CD14-positive monocyte (primary cell): ENCODE measurements around the gene GALNT10. TPM values are rescaled to one million over a fixed set of nuclear protein-coding genes. Genes with fewer than 3 reads are reported as not detected.

ENCODE experiments used
- DNase-seq, 3 donors: peaks; one replicate each; pipeline ENCODE4 v3.0.0-alpha.2; 2011 to 2022
- H2AFZ ChIP-seq: 2 replicates; pipeline ENCODE4 v1.6.0; 2012; ENCODE audit warnings: mild to moderate bottlenecking, low read depth, low read length, inconsistent platforms; ENCODE audit not compliant: insufficient read depth, poor library complexity, severe bottlenecking
- H3K27ac ChIP-seq, 2 donors: 1 replicate in 1 of 2; 2 replicates in 1 of 2; pipeline ENCODE4 v1.5.1; 2012 to 2013; ENCODE audit warnings: low read length in 2 of 2, control low read depth in 1 of 2, inconsistent platforms in 1 of 2, low read depth in 1 of 2, mild to moderate bottlenecking in 1 of 2
- H3K27me3 ChIP-seq, 2 donors: one replicate each; pipeline versions ENCODE4 v1.6.0 to v1.6.1; 2011 to 2013; ENCODE audit warnings: low read length in 2 of 2; ENCODE audit not compliant: control insufficient read depth in 2 of 2, insufficient read depth in 2 of 2
- H3K36me3 ChIP-seq, 2 donors: replicated peaks in 1 of 2; 1 replicate in 1 of 2; 2 replicates in 1 of 2; pipeline versions ENCODE4 v1.5.1 to v1.6.1; 2012 to 2013; ENCODE audit warnings: low read length in 2 of 2, control low read depth in 1 of 2, inconsistent platforms in 1 of 2, mild to moderate bottlenecking in 1 of 2; ENCODE audit not compliant: insufficient read depth in 2 of 2, control insufficient read depth in 1 of 2
- H3K4me1 ChIP-seq, 2 donors: 1 replicate in 1 of 2; 2 replicates in 1 of 2; pipeline versions ENCODE4 v1.5.1 to v1.6.1; 2012 to 2013; ENCODE audit warnings: low read length in 2 of 2, control low read depth in 1 of 2, inconsistent platforms in 1 of 2, mild to moderate bottlenecking in 1 of 2, moderate library complexity in 1 of 2; ENCODE audit not compliant: insufficient read depth in 2 of 2, control insufficient read depth in 1 of 2
- H3K4me2 ChIP-seq: replicated peaks from 2 replicates; pipeline ENCODE3; 2012; ENCODE audit warnings: low read length, moderate library complexity, mild to moderate bottlenecking; ENCODE audit not compliant: poor library complexity, severe bottlenecking; ENCODE audit errors: extremely low read depth
- H3K4me3 ChIP-seq, 3 experiments: fragments of 200-600 bp in 1 of 3; sonication (generic) in 1 of 3; replicated peaks in 1 of 3; 1 replicate in 2 of 3; 2 replicates in 1 of 3; pipeline ENCODE4 v1.5.1; 2011 to 2013; ENCODE audit warnings: low read length in 3 of 3, mild to moderate bottlenecking in 3 of 3, control low read depth in 2 of 3, low read depth in 2 of 3, inconsistent platforms in 1 of 3, moderate library complexity in 1 of 3
- H3K79me2 ChIP-seq: 2 replicates; pipeline ENCODE4 v1.6.0; 2012; ENCODE audit warnings: mild to moderate bottlenecking, control low read depth, inconsistent platforms, low read length, moderate library complexity; ENCODE audit not compliant: insufficient read depth
- H3K9ac ChIP-seq: 2 replicates; pipeline ENCODE4 v1.6.0; 2017; ENCODE audit warnings: low read length, mild to moderate bottlenecking; ENCODE audit not compliant: insufficient read depth, poor library complexity, severe bottlenecking
- H3K9me3 ChIP-seq, 2 donors: replicated peaks in 1 of 2; 1 replicate in 1 of 2; 2 replicates in 1 of 2; pipeline versions ENCODE4 v1.5.1 to v1.6.1; 2012 to 2013; ENCODE audit warnings: low read length in 2 of 2, control low read depth in 1 of 2; ENCODE audit not compliant: control insufficient read depth in 1 of 2, insufficient read depth in 1 of 2
- H4K20me1 ChIP-seq: 2 replicates; pipeline ENCODE4 v1.6.0; 2012; ENCODE audit warnings: mild to moderate bottlenecking, low read length, control low read depth, moderate library complexity; ENCODE audit not compliant: insufficient read depth
- H3K27ac Mint-ChIP-seq, 7 donors: one replicate each; pipeline ENCODE4 v1.8.0; 2020; ENCODE audit warnings: mild to moderate bottlenecking in 7 of 7, mixed read lengths in 7 of 7, moderate library complexity in 6 of 7, inconsistent platforms in 2 of 7
- H3K27me3 Mint-ChIP-seq, 3 donors: one replicate each; pipeline ENCODE4 v1.8.0; 2021 to 2022; ENCODE audit warnings: low read depth in 3 of 3, mild to moderate bottlenecking in 3 of 3, mixed read lengths in 3 of 3, moderate library complexity in 3 of 3, inconsistent platforms in 1 of 3
- H3K36me3 Mint-ChIP-seq, 2 donors: one replicate each; pipeline ENCODE4 v1.8.0; 2020; ENCODE audit warnings: mixed read lengths in 2 of 2, inconsistent platforms in 1 of 2, mild to moderate bottlenecking in 1 of 2
- H3K4me1 Mint-ChIP-seq: one replicate; pipeline ENCODE4 v1.8.0; 2020; ENCODE audit warnings: mild to moderate bottlenecking, mixed read lengths
- H3K4me3 Mint-ChIP-seq, 2 donors: one replicate each; pipeline ENCODE4 v1.8.0; 2020; ENCODE audit warnings: mild to moderate bottlenecking in 2 of 2, mixed read lengths in 2 of 2, moderate library complexity in 1 of 2
- H3K9me3 Mint-ChIP-seq, 7 donors: one replicate each; pipeline ENCODE4 v1.8.0; 2020 to 2022; ENCODE audit warnings: mixed read lengths in 7 of 7, mild to moderate bottlenecking in 6 of 7, moderate library complexity in 6 of 7, inconsistent platforms in 2 of 7
- CTCF ChIP-seq: fragments of 200-600 bp; IDR thresholded peaks from one replicate; pipeline ENCODE4 v1.8.0; 2022; ENCODE audit warnings: antibody characterized with exemption, mild to moderate bottlenecking
- WGBS: methylation state at CpG from one replicate; pipeline ENCODE4 v1.1.5; 2013; ENCODE audit warnings: missing lambda C conversion rate; ENCODE audit not compliant: insufficient coverage; 5-methylcytosine and 5-hydroxymethylcytosine counted together
- intact Hi-C, 2 donors: fragments of 100-400 bp; cut with micrococcal nuclease; formaldehyde crosslinking; loops; one replicate each; pipeline versions ENCODE4 v1.15.0 to v1.15.1; 2023
- polyA plus RNA-seq, 3 donors: library from polyadenylated mRNA; depleted of rRNA in 1 of 3; unstranded in 2 of 3; stranded (reverse) in 1 of 3; fragments of 300-500 nt in 2 of 3; fragments of >200 nt in 1 of 3; fragmentation: Illumina TruSeq in 2 of 3; gene quantifications; 1 replicate in 2 of 3; 2 replicates in 1 of 3; pipeline ENCODE4 v1.2.3, GENCODE V29; 2012 to 2021

The GALNT10 gene
- polyA plus RNA-seq, 3 donors: 6.2 to 11.6 (median 7.3) TPM

- 100% methylated on average over 3 of the region's 4 CpGs for WGBS
Measured at GRCh38 chr5:154377754-154378533, 187.4 kb downstream of the GALNT10 start.

GRCh38 chr5:154380263-154380662 is 189.7 kb downstream of the GALNT10 start:
- no peaks in the 10 kb centered on the region for H3K79me2 ChIP-seq

More at GRCh38 chr5:154377754-154378533, 187.4 kb downstream of the GALNT10 start:
- H3K4me3 Mint-ChIP-seq: no peak overlapping the region
- DNase-seq: no peak
- TF ChIP-seq CTCF: no peak
- peaks cover 24 to 68% of the 10 kb centered on the region in 2 donors for H3K36me3 ChIP-seq
- H3K9ac ChIP-seq: no peak overlapping the region
- H3K27me3 ChIP-seq: no peaks in the 10 kb centered on the region
- peaks cover 0 to 8% (median 2%) of the 10 kb centered on the region in 7 donors for H3K9me3 Mint-ChIP-seq
- H3K9me3 ChIP-seq: no peaks in the 10 kb centered on the region
- H3K4me1 ChIP-seq: no peaks in the 10 kb centered on the region
- H2AFZ ChIP-seq: no peak overlapping the region
- no peak overlapping the region for H3K4me2 ChIP-seq
- H3K79me2 ChIP-seq: no peaks in the 10 kb centered on the region
- intact Hi-C loops: no loop called here
- H4K20me1 ChIP-seq: no peaks in the 10 kb centered on the region
- H3K27me3 Mint-ChIP-seq: peaks cover 0 to 4% (median 2%) of the 10 kb centered on the region in 3 donors
- no peak overlapping the region for H3K4me3 ChIP-seq
- no peak overlapping the region for H3K27ac Mint-ChIP-seq
- peaks cover 48% of the 10 kb centered on the region in 2 donors for H3K36me3 Mint-ChIP-seq
- no peak overlapping the region for H3K27ac ChIP-seq
- no peaks in the 10 kb centered on the region for H3K4me1 Mint-ChIP-seq

More at GRCh38 chr5:154380263-154380662, 189.7 kb downstream of the GALNT10 start:
- H3K9me3 ChIP-seq: peaks cover 0 to 4% of the 10 kb centered on the region in 2 donors
- H3K27me3 Mint-ChIP-seq: peaks cover 0 to 4% (median 2%) of the 10 kb centered on the region in 3 donors
- no peak overlapping the region for H2AFZ ChIP-seq
- intact Hi-C loops: no loop called here
- WGBS: 62% methylated on average over 11 of the region's 12 CpGs
- peaks cover 4 to 19% (median 8%) of the 10 kb centered on the region in 7 donors for H3K9me3 Mint-ChIP-seq
- TF ChIP-seq CTCF: no peak
- H3K27ac ChIP-seq: no peak overlapping the region
- no peak overlapping the region for H3K4me2 ChIP-seq
- H3K36me3 Mint-ChIP-seq: peaks cover 59 to 60% of the 10 kb centered on the region in 2 donors
- DNase-seq: no peak
- H3K27me3 ChIP-seq: no peaks in the 10 kb centered on the region
- H3K4me3 Mint-ChIP-seq: no peak overlapping the region
- peaks cover 24 to 77% of the 10 kb centered on the region in 2 donors for H3K36me3 ChIP-seq
- no peak overlapping the region for H3K27ac Mint-ChIP-seq
- H3K4me1 ChIP-seq: no peaks in the 10 kb centered on the region
- H3K4me3 ChIP-seq: no peak overlapping the region
- no peaks in the 10 kb centered on the region for H4K20me1 ChIP-seq
- H3K4me1 Mint-ChIP-seq: peaks cover 9% of the 10 kb centered on the region
- no peak overlapping the region for H3K9ac ChIP-seq
